ENCODE data around the gene KRT12.

Gene KRT12

DNA sequence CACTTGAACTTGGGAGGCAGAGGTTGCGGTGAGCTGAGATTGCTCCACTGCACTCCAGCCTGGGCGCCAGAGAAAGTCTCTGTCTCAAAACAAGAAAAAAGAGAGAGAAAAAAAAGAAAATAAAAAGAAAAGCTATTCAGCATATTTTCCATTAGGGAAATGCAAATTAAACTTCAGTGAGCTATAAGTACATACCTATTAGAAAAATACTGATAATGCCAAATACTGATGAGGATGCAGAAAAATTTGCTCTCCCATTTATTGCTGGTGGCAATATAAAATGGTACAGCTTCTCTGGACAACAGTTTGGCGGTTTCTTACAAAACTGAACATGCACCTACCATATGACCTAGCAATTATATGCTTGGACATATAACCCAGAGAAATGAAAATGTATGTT lies 54.4 kb downstream of the KRT12 start:
- no peak for DNase-seq

Measured in bone marrow (tissue), 2 donors.